PFSK-1 (cell line): ENCODE measurements around the gene CXXC5.

Experiments
- POLR2AphosphoS5 ChIP-seq: IDR thresholded peaks from 2 replicates; pipeline ENCODE4 v1.6.1; 2012; ENCODE audit warnings: low read depth, mild to moderate bottlenecking, control low read depth, low read length, moderate library complexity
- REST ChIP-seq, 2 experiments: IDR thresholded peaks; 2 replicates each; pipeline versions ENCODE4 v1.6.1 to v1.8.0; 2011 to 2012; ENCODE audit warnings: low read depth in 2 of 2, low read length in 2 of 2, control low read depth in 1 of 2, inconsistent platforms in 1 of 2, mild to moderate bottlenecking in 1 of 2, moderate library complexity in 1 of 2; ENCODE audit not compliant: insufficient read depth in 1 of 2
- SIN3A ChIP-seq: IDR thresholded peaks from 2 replicates; pipeline ENCODE4 v1.6.1; 2012; ENCODE audit warnings: mild to moderate bottlenecking, low read length, moderate library complexity, borderline replicate concordance; ENCODE audit not compliant: insufficient read depth

- no peak for TF ChIP-seq POLR2AphosphoS5
- TF ChIP-seq REST (IDR thresholded peaks at IDR 0.05; ENCODE audit: insufficient read depth in 1 of 2, low read depth in 2 of 2, low read length in 2 of 2), result no peak
- no peak for TF ChIP-seq SIN3A
These were observed 57.8 kb downstream of the CXXC5 start for GRCh38 chr5:139705655-139706587.
